Measurements from ENCODE around the gene PITX2. TPM values are rescaled to one million over a fixed set of nuclear protein-coding genes. Genes with fewer than 3 reads are reported as not detected.
A peak's percentile ranks its signal among the peaks of the same experiment; 100 is the strongest.

The PITX2 gene
- 11.3 to 24.9 TPM (median 12.2 TPM) in 3 replicates for total RNA-seq (2021)
- percentile 57 among the genes with signal in this experiment for Bru-seq, nascent RNA
- long read RNA-seq, experiment 1, transcript PITX2-215 (3 exons, 2,294 nt): major isoform, 14 of 40 reads
- long read RNA-seq, experiment 1, partial matches to known transcripts: 3 of 40 reads
- long read RNA-seq, experiment 1, other reads (novel, unspliced or antisense): 13 of 40 reads
- long read RNA-seq, experiment 2, partial matches to known transcripts: 0 of 9 reads
- long read RNA-seq, experiment 2, other reads (novel, unspliced or antisense): 4 of 9 reads
- long read RNA-seq, experiment 3, partial matches to known transcripts: 8 of 32 reads
- long read RNA-seq, experiment 3, other reads (novel, unspliced or antisense): 19 of 32 reads

GRCh38 chr4:110622841-110623717 lies at the start of gene PITX2:
Gene PITX2 (minus strand): TSS chr4:110623077. CDS start chr4:110622460, 617 bp downstream.
- Mint-ChIP-seq H3K4me3 (peak within 1 kb of the TSS; percentile 76), H3K36me3 (no peaks in the 10 kb centered on the region), H3K27me3 (ENCODE audit: low read depth) (peaks cover 100% of the 10 kb centered on the region), H3K9me3 (no peaks in the 10 kb centered on the region), H3K27ac (peak within 1 kb of the TSS; percentile 63; the same call in 1 of the 2 replicates), H3K4me1 (peaks cover 79% of the 10 kb centered on the region)
- peak; percentile 86 for ATAC-seq
- peak; percentile 100 for DNase-seq (ENCODE audit: low spot score)
- ChIA-PET CTCF (interaction anchor here (1.3 kb wide), 1 partner anchor 14 kb away, joined by 3 read pairs; no protein-coding TSS in a partner anchor), POLR2A (interaction anchor here (0.8 to 1.4 kb wide), 2 partner anchors 13 to 270 kb away, joined by 3 to 4 read pairs; no protein-coding TSS in a partner anchor)
- TF ChIP-seq, protein P1, sequence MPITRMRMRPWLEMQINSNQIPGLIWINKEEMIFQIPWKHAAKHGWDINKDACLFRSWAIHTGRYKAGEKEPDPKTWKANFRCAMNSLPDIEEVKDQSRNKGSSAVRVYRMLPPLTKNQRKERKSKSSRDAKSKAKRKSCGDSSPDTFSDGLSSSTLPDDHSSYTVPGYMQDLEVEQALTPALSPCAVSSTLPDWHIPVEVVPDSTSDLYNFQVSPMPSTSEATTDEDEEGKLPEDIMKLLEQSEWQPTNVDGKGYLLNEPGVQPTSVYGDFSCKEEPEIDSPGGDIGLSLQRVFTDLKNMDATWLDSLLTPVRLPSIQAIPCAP (CRISPR knock-in tag; IDR thresholded peaks at IDR 0.05): no peak
- TF ChIP-seq, protein P2, sequence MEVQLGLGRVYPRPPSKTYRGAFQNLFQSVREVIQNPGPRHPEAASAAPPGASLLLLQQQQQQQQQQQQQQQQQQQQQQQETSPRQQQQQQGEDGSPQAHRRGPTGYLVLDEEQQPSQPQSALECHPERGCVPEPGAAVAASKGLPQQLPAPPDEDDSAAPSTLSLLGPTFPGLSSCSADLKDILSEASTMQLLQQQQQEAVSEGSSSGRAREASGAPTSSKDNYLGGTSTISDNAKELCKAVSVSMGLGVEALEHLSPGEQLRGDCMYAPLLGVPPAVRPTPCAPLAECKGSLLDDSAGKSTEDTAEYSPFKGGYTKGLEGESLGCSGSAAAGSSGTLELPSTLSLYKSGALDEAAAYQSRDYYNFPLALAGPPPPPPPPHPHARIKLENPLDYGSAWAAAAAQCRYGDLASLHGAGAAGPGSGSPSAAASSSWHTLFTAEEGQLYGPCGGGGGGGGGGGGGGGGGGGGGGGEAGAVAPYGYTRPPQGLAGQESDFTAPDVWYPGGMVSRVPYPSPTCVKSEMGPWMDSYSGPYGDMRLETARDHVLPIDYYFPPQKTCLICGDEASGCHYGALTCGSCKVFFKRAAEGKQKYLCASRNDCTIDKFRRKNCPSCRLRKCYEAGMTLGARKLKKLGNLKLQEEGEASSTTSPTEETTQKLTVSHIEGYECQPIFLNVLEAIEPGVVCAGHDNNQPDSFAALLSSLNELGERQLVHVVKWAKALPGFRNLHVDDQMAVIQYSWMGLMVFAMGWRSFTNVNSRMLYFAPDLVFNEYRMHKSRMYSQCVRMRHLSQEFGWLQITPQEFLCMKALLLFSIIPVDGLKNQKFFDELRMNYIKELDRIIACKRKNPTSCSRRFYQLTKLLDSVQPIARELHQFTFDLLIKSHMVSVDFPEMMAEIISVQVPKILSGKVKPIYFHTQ (CRISPR knock-in tag; IDR thresholded peaks at IDR 0.05): no peak
- TF ChIP-seq ZNF396 (CRISPR knock-in tag; IDR thresholded peaks at IDR 0.05; ENCODE audit: borderline replicate concordance) (no peak), NR3C1 (CRISPR knock-in tag; conservative IDR thresholded peaks at IDR 0.05; ENCODE audit: low read depth) (no peak), USF2 (CRISPR knock-in tag; IDR thresholded peaks at IDR 0.05) (no peak), GRHL2 (CRISPR knock-in tag; IDR thresholded peaks at IDR 0.05; ENCODE audit: insufficient replicate concordance, severe bottlenecking) (no peak), NFYB (CRISPR knock-in tag; conservative IDR thresholded peaks at IDR 0.05; ENCODE audit: low read depth) (peak; percentile 96), NR1H2 (CRISPR knock-in tag; IDR thresholded peaks at IDR 0.05) (no peak), ETV6 (CRISPR knock-in tag; IDR thresholded peaks at IDR 0.05) (0 out of 2 replicates have a peak, but pooled peaks have one; percentile 22), SP1 (CRISPR knock-in tag; conservative IDR thresholded peaks at IDR 0.05) (peak; percentile 53; the same call in 1 of the 2 replicates), CBFB (CRISPR knock-in tag; IDR thresholded peaks at IDR 0.05; ENCODE audit: low read depth) (no peak), ATF1 (CRISPR knock-in tag; IDR thresholded peaks at IDR 0.05) (no peak), STAT6 (CRISPR knock-in tag; conservative IDR thresholded peaks at IDR 0.05; ENCODE audit: low read depth) (no peak), CREM (CRISPR knock-in tag; IDR thresholded peaks at IDR 0.05) (peak; percentile 28; the same call in 1 of the 2 replicates)
- TF ChIP-seq, protein P3, sequence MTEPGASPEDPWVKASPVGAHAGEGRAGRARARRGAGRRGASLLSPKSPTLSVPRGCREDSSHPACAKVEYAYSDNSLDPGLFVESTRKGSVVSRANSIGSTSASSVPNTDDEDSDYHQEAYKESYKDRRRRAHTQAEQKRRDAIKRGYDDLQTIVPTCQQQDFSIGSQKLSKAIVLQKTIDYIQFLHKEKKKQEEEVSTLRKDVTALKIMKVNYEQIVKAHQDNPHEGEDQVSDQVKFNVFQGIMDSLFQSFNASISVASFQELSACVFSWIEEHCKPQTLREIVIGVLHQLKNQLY (CRISPR knock-in tag; IDR thresholded peaks at IDR 0.05): no peak
- TF ChIP-seq, protein P4, sequence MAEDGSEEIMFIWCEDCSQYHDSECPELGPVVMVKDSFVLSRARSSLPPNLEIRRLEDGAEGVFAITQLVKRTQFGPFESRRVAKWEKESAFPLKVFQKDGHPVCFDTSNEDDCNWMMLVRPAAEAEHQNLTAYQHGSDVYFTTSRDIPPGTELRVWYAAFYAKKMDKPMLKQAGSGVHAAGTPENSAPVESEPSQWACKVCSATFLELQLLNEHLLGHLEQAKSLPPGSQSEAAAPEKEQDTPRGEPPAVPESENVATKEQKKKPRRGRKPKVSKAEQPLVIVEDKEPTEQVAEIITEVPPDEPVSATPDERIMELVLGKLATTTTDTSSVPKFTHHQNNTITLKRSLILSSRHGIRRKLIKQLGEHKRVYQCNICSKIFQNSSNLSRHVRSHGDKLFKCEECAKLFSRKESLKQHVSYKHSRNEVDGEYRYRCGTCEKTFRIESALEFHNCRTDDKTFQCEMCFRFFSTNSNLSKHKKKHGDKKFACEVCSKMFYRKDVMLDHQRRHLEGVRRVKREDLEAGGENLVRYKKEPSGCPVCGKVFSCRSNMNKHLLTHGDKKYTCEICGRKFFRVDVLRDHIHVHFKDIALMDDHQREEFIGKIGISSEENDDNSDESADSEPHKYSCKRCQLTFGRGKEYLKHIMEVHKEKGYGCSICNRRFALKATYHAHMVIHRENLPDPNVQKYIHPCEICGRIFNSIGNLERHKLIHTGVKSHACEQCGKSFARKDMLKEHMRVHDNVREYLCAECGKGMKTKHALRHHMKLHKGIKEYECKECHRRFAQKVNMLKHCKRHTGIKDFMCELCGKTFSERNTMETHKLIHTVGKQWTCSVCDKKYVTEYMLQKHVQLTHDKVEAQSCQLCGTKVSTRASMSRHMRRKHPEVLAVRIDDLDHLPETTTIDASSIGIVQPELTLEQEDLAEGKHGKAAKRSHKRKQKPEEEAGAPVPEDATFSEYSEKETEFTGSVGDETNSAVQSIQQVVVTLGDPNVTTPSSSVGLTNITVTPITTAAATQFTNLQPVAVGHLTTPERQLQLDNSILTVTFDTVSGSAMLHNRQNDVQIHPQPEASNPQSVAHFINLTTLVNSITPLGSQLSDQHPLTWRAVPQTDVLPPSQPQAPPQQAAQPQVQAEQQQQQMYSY (CRISPR knock-in tag; IDR thresholded peaks at IDR 0.05): peak; percentile 99
